Upper lobe of right lung (tissue), 1 donor: ENCODE results near the gene COL16A1. TPM values are rescaled to one million over a fixed set of nuclear protein-coding genes. Genes with fewer than 3 reads are reported as not detected.

ENCODE experiments used
- ATAC-seq: fragments of 200-7000 bp; cut with Tn5 transposase; one replicate; pipeline ENCODE4 v1.9.1; 2020; ENCODE audit warnings: mild to moderate bottlenecking, moderate library complexity
- DNase-seq: peaks from one replicate; pipeline ENCODE4 v3.0.0-alpha.2; 2020
- H3K27ac ChIP-seq: fragments of 200-600 bp; one replicate; pipeline ENCODE4 v1.8.0; 2022
- H3K27me3 ChIP-seq: fragments of 200-600 bp; one replicate; pipeline ENCODE4 v1.8.0; 2022; ENCODE audit warnings: mild to moderate bottlenecking
- H3K36me3 ChIP-seq: fragments of 200-600 bp; one replicate; pipeline ENCODE4 v1.8.0; 2022
- H3K4me1 ChIP-seq: fragments of 200-600 bp; one replicate; pipeline ENCODE4 v1.8.0; 2022
- H3K4me3 ChIP-seq: fragments of 200-600 bp; one replicate; pipeline ENCODE4 v1.8.0; 2022; ENCODE audit warnings: mild to moderate bottlenecking
- H3K9me3 ChIP-seq: fragments of 200-600 bp; one replicate; pipeline ENCODE4 v1.8.0; 2022
- intact Hi-C: fragments of 100-400 bp; cut with DNase I; formaldehyde crosslinking; loops from one replicate; pipeline ENCODE4 v1.11.0; 2022
- total RNA-seq: library from RNA; stranded (reverse); fragmentation: NEBNext Ultra II Directional; extraction: Animal tissue kit (Norgen Biotek cat#: 25700); gene quantifications from one replicate; pipeline ENCODE4 v1.2.1, GENCODE V29; 2021
- TF ChIP-seq, protein P1 (sequence below): fragments of 200-600 bp; IDR thresholded peaks from one replicate; pipeline ENCODE4 v1.8.0; 2022; ENCODE audit warnings: antibody characterized with exemption
- donor health status: DM: no; HTN: yes; CAD: no; lungs with severe emphysema.

The COL16A1 gene
- total RNA-seq, 1 donor from 2014 or later: 28.9 TPM

DNA sequence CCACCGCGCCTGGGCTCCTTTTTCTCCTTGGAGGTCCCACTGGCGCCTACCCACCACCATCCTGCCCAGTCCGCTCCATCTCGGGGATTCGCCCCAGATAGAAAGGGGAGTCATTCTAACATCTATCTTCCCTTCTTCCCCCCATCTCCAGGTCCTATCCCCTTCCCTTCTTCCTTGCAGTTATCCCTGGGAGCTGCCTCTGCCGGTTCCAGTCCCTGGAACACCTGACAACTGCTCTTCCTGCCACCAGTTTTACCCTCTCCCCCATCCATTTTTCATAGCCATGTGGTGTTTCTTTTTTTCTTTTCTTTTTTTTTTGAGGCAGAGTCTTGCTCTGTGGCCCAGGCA is 12.0 kb upstream of the COL16A1 start:
- intact Hi-C loops: no loop called here
- TF ChIP-seq, protein P1, sequence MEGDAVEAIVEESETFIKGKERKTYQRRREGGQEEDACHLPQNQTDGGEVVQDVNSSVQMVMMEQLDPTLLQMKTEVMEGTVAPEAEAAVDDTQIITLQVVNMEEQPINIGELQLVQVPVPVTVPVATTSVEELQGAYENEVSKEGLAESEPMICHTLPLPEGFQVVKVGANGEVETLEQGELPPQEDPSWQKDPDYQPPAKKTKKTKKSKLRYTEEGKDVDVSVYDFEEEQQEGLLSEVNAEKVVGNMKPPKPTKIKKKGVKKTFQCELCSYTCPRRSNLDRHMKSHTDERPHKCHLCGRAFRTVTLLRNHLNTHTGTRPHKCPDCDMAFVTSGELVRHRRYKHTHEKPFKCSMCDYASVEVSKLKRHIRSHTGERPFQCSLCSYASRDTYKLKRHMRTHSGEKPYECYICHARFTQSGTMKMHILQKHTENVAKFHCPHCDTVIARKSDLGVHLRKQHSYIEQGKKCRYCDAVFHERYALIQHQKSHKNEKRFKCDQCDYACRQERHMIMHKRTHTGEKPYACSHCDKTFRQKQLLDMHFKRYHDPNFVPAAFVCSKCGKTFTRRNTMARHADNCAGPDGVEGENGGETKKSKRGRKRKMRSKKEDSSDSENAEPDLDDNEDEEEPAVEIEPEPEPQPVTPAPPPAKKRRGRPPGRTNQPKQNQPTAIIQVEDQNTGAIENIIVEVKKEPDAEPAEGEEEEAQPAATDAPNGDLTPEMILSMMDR: no peak
- Histone ChIP-seq H3K27me3 (peaks cover 18% of the 10 kb centered on the region), H3K4me1 (peaks cover 31% of the 10 kb centered on the region), H3K9me3 (no peaks in the 10 kb centered on the region), H3K27ac (peak overlapping the region; percentile 84), H3K4me3 (no peak overlapping the region), H3K36me3 (no peaks in the 10 kb centered on the region)
- DNase-seq (no peak), ATAC-seq (no peak)

DNA sequence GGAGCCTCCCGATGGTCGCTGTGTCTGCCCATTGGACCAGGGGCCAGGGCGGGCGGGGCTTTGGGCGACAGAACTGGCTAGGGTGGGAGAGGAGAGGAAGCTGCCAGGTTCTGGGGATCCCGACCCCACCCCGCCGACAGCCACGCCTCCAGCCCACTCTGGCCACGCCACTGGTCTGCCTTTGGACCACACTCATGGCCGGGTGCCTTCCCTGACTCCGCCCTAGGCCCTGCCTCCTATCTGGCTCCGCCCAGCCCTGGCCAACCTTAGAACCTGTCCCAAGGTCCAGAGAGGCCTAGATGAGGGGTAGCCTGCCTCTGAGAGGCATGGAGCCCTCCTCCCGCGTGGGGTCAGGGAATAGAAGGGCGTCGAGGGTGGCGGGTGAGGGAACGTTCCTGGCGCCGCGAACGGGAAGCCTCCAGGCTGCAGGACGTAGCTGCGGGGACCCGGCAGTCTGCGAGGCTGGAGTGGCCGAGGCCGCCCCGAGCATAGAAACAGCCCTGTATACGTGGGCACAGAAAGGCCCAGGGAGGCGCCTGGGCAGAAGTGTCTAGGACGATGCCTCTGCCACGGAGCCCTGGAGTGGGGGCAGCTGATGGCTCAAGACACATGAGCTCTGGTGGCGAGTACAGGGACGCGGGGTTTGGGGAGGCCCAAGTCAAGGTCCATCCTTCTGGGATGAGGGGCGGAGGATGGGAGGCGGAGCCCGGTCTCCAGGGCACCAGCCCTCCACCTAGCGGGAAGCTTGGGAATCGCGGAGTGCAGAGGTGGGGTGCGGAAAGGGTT is 11.5 kb upstream of the COL16A1 start:
- Histone ChIP-seq H3K4me3 (peak overlapping the region; percentile 46), H3K9me3 (no peaks in the 10 kb centered on the region), H3K27ac (peak overlapping the region; percentile 84), H3K27me3 (peaks cover 14% of the 10 kb centered on the region), H3K36me3 (no peaks in the 10 kb centered on the region), H3K4me1 (peaks cover 31% of the 10 kb centered on the region)
- intact Hi-C loops: no loop called here
- peak; percentile 87 for DNase-seq
- TF ChIP-seq, protein P1: peak; percentile 83
- peak; percentile 89 for ATAC-seq

DNA sequence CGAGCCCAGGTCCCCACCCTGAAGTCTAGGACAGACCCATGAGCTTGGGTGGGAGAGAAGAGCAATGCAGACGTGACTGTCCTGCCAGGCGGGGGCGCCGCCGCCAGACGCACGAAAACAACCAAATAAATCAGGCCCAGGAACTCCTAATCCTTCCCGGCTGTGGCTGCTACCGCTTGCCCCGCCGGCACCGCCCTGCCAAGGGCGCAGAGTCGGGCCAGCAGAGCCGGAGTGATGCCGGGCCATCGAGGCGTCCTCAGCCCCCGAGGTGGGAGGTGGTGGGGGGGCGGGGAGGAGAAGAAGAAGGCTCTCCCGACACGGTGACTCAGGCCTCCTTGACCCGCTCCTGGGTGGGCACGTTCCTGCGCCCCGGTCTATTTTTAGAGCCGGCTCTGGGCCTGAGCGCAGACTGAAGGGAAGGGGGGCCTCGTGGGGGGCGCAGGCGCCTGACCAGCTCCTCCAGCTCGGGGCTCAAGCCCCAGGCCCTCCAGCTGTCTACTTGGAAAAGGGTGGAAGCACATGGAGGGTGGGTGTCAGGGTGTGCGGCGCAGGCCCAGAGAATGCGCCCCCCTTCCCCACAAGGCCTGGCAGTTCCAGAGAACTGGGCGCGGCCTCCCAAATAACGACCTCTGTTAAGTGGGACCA is 10.7 kb upstream of the COL16A1 start:
- no peaks in the 10 kb centered on the region for H3K36me3 ChIP-seq
- TF ChIP-seq, protein P1: peak; percentile 31
- peaks cover 31% of the 10 kb centered on the region for H3K4me1 ChIP-seq
- DNase-seq (no peak), ATAC-seq (peak; percentile 17)
- H3K9me3 ChIP-seq: no peaks in the 10 kb centered on the region
- peaks cover 8% of the 10 kb centered on the region for H3K27me3 ChIP-seq
- H3K4me3 ChIP-seq: peak overlapping the region; percentile 46
- peak overlapping the region; percentile 84 for H3K27ac ChIP-seq
- intact Hi-C loops: no loop called here

DNA sequence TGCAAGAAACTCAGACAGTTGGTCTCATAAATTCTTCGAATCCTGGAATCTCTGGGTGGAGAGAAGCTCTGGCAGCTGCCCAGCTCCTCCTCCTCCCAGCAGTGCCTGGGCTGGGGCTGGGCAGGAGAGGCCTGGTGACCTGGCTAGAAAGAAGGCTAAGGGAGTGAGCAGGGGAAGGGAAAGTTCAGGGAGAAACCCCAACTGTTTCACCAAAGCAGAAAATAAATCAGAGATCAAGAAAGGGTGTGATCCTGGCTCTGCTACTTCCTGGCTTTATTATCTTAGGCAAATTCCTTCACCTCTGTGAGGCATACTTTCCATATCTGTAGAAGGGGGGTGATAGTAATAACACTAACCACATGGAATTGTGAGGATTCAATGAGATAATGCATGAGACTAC is 8.8 kb upstream of the COL16A1 start:
- no peaks in the 10 kb centered on the region for H3K36me3 ChIP-seq
- TF ChIP-seq, protein P1: no peak
- DNase-seq (no peak), ATAC-seq (no peak)
- H3K4me1 ChIP-seq: peaks cover 31% of the 10 kb centered on the region
- H3K27ac ChIP-seq: peak overlapping the region; percentile 17
- H3K4me3 ChIP-seq: no peak overlapping the region
- intact Hi-C loops: no loop called here
- no peaks in the 10 kb centered on the region for H3K9me3 ChIP-seq
- peaks cover 8% of the 10 kb centered on the region for H3K27me3 ChIP-seq

DNA sequence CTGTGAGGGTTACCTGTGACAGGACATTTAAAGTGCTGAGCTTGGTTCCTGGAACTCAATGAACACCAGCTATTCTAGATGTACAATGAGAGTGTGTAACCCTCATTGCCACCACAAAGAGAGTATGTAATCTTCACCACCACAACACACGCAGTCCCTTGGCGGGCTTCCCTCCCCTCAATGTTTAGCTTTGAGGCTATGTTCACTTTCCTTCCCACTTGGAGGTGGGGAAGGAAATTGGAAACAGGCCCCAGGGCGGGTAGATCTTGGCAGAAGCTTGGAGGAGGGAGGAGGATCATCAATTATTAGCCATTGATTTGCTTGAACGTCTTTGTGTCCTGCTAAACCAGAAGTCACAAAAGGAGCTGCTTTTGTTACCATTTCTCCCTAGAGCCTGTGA is 8.3 kb upstream of the COL16A1 start:
- no peak overlapping the region for H3K4me3 ChIP-seq
- no peaks in the 10 kb centered on the region for H3K36me3 ChIP-seq
- TF ChIP-seq, protein P1: no peak
- H3K27ac ChIP-seq: peak overlapping the region; percentile 17
- H3K4me1 ChIP-seq: peaks cover 31% of the 10 kb centered on the region
- DNase-seq: no peak
- no peaks in the 10 kb centered on the region for H3K9me3 ChIP-seq
- intact Hi-C loops: no loop called here
- peaks cover 8% of the 10 kb centered on the region for H3K27me3 ChIP-seq
- no peak for ATAC-seq
